ENCODE results near the gene ORM1.

The ORM1 gene

DNA sequence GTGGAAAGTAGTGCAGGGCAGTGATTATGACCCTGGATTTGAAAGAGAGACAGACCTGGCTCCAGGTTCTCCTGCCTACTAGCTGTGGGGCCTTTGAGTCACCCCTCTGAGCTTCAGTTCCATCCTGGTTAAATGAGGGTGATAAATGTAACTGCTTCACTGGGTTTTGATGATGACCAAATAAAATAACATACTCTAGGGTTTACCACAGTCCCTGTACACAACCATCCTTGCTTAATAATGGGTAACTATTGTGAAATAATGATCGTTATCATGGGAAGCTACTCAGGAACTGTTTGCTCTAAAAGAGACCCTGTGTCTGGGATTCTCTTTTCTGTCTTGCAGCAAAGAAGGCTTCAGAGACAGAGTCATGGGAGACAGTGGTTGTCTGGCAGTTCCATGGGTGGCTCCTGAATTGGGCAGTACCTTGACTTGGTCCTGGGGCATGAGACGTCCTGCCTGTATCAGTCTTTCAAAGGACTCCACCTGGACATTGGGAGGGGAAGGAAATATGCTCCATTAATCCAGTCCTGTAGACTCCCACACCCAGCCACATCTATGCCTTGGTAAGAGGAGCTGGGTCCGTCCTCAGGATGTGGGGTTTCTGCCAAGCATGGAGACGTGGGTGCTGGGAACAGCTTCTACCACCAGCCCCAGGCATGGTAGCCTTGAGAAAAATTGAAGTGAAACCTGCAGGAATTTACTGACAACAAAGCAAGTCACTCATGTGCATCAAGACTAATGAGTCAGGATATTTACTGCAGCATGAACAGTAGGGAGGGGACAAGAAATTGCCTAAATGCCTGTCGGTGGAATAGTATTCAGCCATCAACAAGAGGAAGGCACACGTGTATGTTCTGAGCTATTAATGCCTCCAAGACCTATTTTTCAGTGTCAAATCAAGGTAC, 41.5 kb downstream of the ORM1 start:
- DNase-seq (ENCODE audit: low read depth in 2 of 2) = peak; percentile 65 to 67

DNA sequence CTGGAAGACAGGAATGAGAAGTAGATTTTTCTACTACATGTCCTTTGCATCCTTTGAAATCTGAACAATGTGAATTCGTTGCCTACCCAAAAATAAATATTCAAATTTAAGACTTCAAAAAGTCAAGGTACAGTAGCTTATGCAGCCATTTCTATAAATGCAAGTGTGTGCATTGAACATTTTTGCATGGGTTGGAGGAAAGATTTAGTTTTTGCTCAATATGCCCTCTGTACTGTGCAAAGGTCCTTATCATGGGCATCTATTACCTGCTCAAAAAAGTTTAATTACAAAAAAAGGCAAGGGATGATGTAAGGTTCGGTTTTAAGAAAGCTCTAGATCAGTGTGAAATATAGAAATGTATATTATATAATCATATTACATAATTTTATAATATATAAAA, 42.3 kb downstream of the ORM1 start:
- DNase-seq (ENCODE audit: low read depth in 2 of 2) = no peak

DNA sequence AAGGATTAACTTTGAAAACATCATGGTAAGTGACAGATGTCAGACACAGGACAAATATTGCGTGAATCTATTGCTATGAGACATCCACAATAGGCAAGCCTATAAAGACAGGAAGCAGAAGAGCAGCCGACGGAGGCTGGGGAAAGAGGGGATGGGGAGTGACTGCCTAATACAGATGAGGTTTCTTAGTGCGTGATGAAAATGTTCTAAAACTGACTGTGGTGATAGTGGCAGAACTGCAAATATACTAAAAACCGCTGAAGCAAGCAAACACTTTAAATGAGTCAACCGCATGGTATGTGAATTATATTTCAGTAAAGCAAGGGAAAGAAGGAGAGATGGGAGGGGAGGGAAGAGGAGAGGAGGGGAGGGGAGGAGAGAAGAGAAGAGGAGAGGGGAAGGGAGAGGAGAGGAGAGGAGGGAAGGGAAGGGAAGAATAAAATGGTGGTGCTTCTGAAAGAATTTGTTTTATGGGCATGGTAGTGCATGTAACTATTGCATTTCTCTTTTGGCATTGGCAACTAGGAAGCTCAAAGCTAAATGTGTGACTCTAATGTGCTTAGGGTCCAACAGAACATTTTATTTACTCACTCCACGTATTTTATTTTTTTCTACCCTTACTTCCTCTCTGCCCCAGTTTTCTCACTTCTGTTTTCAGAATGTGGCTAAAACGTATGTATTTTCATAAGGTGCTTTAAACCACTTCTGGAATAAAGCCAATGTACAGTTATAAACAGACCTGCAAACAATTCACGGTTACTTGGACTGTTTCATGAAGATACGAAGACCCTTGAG, 43.6 kb downstream of the ORM1 start:
- DNase-seq (ENCODE audit: low read depth in 2 of 2) = peak; percentile 84 to 89

DNA sequence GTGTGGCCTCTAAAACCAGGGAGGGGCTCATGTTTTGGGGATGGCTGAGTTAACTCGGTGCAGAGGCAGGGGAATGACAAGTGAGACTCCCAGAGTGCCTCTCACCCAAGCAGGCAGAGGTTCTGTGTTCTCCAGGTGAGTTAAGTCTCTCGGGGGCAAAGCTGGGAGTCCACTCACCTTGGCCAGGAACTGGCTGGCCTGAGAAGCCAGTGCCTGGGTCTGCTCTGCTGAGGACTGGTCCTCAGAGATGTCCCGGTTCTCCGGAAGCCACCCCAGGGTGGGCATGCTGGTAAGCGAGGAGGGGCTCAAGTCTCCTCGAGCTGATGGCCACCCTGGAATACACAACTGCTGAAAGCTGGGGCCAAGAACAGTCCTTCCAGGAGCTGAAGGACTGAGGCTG, 44.5 kb downstream of the ORM1 start:
- no peak for DNase-seq (ENCODE audit: low read depth in 2 of 2)

DNA sequence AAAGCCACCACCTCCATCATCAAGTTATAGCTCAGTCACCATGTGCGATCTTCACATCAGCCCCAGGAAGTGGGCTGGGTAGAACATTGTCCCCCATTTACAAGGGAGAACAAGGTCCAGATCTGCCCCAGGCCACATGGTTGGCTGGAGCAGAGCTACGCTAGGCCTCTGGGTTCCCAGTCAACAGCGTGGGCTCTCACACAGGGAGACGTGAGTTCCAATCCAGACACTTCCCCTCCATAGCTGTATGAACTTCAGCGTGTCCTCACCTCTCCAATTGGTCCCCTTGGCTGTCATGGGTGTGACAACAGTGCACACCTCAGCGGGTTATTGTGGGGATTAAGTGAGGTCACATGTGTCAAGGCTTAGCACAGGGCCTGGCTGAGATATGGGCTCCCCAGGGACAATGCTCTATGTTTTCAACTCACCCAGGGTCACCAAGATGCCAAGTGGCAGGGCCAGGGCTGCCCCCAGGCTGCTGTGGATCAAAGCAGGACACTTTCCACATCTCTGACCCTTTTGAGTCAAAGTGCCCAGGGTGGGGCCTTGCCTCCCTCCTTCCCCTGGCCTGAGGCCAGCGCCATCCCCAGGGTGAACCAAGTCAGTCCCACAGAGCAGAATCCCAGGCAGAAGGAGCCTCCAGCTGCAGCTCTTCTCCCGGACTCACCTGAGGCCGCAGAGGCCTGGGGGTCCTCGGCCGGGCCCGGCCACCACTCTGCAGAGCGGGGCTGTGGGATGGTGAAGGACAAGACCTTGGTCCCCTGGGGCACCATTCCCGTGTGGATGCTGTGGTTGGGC, 45.1 kb downstream of the ORM1 start:
- no peak for DNase-seq (ENCODE audit: low read depth in 2 of 2)

DNA sequence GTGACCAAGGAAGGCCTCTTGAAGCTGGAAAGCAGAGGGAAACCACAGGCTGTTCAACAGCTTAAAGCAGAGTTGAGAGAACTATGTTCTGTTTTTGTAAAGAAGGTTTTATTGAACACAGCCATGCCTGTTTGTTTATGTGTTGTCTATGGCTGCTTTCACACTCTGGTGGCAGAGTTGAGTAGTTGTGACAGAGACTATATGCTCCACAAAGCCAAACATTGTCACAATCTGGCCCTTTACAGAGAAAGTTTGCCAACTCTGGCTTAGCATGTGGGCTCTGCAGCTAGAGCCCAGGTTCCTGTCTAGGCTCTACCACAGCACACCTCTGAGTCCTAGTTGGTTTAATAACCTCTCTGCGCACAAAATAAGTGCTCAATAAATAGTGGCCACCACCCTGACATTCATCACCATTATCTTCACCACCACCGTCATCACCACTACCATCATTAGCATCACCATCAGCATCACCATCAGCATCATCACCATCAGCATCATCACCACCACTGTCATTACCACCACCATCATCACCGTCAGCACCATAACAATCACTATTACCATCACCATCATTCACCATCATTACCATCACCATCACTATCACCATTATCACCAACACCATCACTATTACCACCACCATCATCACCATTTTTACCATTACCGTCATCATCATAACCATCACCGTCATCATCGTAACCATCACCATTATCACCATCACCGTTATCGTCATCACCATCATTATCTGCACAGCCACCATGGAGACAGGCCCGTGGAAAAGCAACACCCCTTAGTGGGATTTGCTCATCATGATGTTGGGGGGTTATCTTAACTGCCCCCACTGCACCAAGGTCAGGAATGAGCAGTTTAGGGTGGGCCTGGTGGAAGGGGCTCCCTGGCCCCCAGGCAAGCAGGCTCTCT, 46.6 kb downstream of the ORM1 start:
- no peak for DNase-seq (ENCODE audit: low read depth in 2 of 2)

DNA sequence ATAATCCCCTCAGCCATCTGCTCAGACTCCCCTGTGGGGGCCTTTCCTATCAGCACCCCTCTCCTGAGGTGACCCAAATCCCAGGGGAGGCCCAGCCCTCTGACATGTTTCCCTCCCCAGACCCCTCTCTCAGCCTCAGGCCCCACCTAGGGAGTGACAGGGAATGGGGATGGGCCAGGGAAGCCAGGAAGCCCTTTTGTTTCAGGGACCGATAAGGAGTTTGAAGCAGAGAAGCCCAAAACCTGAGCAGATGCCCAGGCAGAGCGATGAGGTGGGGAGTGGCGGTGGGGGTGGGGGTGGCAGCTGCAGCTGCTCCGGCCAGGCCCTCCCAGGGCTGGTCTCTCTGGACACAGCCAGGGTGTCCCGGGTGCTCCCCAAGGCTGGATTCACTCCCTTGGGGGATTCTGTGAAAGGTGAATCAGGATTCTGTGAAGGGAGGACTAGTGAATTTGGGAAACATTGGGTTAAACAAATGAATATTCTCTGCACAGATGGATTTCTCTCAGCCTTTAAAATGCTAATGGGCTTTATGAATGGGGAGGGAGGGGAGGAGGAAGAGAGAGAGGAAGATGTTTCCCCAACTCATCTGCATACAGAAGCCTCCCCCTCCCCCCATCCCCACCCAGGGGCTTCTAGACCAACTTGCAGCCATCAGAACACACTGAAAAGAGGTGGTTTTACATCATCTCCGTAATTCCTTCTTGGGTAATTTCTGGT, 47.5 kb downstream of the ORM1 start:
- DNase-seq (ENCODE audit: low read depth in 2 of 2) = no peak

DNA sequence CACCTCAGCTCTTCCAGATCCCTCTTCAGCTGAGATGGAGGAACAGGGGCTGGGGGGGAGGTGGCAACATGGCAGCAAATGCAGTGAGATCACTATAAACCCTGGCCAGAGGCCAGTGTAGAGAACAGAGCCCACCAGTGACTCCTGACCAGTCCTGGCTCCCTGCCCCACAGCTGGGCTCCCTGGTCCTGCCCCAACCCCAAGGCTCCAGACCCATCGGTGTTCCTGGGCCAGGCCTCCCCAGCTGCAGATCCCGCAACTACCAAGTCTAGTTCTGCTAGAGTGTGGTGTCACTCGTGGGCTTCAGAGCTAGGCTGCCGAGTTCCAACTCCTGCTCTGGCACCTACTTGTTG, 48.0 kb downstream of the ORM1 start:
- no peak for DNase-seq (ENCODE audit: low read depth in 2 of 2)

DNA sequence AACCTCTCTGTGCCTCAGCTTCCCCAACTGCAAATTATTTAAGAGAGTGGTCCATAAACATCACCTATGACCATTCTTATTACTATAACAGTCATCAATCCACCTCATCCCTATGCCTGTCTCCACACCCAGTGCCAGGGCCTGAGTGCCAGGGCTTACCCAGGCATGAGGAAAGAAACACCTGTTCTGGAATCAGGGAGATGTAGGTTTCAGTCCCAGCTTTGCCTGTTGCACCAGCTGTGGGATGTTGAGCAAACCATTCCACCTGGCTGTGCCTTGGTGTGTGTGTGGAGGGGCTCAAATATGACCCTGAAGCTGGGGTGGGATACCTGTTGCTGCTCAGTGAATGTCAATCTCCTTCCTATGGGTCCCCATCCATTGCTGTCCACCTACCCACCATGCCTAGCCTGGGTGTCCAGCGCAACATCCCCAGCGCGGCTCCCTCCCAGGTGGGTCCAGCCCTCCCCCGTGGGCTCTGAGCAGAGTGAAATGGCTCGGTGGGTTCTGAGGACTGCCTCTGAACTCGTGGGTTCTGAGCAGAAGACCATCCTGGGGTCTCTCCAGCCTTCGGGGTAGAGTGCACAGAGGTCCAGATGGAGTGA, 48.5 kb downstream of the ORM1 start:
- no peak for DNase-seq (ENCODE audit: low read depth in 2 of 2)

DNA sequence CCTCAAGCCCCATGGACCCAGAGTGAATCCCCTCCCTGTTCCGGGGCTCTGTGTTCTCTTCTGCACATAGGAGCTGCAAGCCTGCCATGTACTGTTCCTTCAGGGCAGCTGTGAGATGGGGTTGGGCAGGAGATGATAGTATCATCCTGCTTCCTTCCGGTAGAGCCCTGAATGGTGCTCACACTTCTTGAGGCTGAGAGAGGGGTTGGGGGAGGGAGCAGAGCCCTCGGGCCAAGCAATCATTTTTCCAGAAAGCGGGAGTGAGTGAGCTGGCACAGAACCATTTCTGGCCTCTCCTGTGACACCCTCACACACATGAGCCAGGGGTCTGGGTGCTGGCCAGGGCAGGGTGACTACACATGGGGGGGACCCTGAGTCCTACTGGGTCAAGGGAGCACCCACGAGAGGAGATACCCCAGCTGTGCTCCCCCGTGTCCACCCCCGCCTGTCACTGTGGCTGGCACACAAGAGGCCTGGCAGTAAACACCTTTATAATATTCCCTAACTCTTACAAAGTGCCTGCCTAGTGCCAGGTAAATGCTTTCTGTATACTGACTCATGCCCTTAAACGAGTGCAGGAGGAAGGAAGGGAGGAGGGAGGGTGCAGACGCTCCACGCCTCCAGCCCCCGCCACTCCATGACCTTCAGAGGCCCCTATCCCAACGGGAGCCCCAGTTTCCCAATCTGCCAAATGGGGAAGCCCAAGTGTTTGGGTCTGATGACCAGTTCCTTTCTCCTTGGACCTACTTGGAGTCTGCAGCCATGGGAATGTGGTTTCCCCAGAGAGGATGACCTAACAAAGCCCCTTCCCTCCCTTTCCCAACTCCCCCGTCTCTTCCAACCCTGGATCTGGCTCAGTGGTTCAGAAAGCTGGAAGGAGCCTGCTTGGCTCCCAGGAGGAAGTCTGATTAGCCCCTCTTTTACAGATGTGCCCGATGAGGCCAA, 49.3 kb downstream of the ORM1 start:
- no peak for DNase-seq (ENCODE audit: low read depth in 2 of 2)

DNA sequence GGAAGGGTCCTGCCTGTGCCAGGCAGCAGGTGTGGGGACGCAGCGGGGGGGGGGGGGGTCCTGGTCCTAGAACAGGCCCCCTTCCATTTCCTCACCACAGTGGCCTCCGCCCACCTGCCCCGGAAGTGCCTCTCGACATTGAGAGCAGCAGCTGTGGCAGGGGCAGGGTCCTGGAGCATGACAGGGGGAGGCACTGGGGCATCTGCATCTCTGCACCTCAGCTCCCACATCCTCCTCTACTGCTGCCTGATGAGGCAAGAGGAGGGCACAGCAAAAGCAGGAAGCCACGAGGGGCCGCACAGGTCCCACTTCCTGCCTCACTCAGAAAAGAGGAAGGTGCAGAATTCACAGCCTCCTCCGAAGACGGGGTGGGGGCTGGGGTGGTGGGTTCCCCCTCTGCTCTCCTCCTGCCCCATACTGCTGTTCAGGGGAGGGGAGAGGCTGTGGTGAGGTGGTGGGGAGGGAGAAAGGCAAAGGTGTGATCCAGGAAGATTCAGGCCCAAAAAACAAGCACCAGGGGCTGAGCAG, 50.1 kb downstream of the ORM1 start:
- no peak for DNase-seq (ENCODE audit: low read depth in 2 of 2)

DNA sequence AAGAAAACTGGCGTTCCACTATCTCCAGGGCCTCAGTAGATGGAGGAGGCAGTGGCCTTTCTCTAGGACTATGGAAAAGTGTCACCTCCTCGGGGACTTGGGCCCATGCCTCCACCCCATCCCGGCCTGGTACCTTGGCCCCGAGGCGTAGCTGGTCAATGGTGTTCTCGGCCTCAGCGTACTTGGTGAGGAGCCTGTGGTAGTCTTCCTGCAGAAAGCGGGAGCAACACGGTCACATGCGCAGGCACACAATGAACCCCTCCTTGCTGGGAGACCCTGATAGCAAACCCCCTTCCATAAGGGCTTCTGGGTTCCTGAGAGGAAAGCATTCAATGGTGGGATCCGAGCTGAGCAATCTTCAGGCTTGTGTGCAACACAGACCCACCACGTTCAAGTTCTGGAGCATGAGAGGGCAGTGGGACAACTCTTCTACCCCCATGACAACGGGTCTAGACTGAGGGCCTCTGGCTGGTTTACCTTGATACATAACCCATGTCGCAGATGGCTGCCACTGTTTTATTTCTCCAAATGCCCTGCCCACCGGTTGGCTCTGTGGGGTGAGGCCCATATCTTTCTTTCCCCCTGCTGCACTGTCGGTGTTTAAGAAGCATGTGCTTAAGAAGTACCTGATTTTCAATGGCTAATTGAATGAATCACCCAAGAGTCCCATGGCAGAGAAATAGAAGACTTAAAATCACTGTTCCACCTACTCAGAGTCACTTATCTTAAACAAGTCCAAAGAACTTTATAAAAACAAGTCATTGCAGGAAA, 51.2 kb downstream of the ORM1 start:
- DNase-seq (ENCODE audit: low read depth in 2 of 2) = no peak

DNA sequence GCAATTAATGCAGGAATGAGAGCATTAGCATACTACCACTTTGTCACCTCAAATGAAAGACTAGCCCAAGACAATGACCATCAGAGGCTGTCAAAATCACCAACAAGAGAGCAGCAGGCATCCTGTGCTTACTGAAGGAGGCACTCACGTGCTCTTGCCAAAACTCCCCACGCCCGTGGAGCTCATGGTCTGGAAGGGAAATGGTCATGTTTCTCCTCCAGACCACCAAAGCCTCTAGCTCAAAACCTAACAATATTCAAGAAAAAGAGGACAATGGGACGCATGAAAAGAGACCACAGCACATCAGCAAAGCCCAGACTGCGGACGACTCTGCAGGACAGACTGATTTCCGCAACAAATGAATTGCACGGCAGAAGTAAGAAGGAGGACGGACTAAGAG, 52.0 kb downstream of the ORM1 start:
- DNase-seq (ENCODE audit: low read depth in 2 of 2) = no peak

DNA sequence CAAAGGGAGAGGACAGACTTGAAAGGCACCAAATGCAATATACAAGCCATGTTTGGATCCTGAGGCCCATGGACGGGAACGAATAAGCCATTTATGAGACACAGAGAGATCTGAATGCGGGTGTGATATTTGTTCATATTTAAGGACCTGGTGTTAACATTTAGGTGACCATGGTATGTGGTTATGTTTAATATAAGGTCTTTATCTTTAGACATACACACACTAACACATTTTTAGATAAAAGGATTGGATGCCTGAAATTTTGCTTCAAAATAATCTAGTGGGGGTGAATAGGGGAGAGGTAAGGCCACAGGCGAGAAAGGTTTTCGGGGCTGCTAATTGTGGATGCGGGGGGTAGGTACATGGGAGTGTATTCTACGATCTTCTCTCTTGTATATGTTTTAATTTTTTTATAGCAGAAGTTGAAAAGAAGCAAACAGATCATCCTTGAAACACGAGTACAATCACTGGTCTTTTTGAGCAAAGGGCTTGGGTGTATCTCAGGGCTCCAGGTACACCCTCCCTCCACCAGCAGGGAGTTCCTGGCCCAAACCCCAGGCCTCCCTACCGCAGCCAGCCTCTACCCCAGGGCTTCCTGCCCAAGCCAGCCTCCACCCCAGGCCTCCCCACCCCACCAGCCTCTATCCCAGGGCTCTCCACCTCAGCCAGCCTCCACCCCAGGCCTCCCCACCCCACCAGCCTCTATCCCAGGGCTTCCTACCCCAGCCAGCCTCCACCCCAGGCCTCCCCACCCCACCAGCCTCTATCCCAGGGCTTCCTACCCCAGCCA, 52.7 kb downstream of the ORM1 start:
- DNase-seq (ENCODE audit: low read depth in 2 of 2) = no peak

All from fibroblast of skin of left biceps (primary cell).